Renal cortical epithelial cell (primary cell): ENCODE measurements around the gene DHPS. TPM values are rescaled to one million over a fixed set of nuclear protein-coding genes. Genes with fewer than 3 reads are reported as not detected.
"Not testable (repeated sequence)": the region's sequence is repeated elsewhere in the genome, so short reads cannot be mapped to it uniquely, and the experiment has no call there.

Experiments used
- DNase-seq: peaks from one replicate; pipeline ENCODE4 v3.0.0-alpha.2; 2011; ENCODE audit warnings: low read depth
- total RNA-seq: library from RNA; depleted of rRNA; stranded (reverse); fragments of >200 nt; gene quantifications from 2 replicates; pipeline ENCODE4 v1.2.3, GENCODE V29; 2014

The DHPS gene
- total RNA-seq, 1 donor from 2014 or later: 42.8 TPM

- no peak for DNase-seq
Observed at GRCh38 chr19:12646551-12646950, 35.1 kb downstream of the DHPS start.

DNA sequence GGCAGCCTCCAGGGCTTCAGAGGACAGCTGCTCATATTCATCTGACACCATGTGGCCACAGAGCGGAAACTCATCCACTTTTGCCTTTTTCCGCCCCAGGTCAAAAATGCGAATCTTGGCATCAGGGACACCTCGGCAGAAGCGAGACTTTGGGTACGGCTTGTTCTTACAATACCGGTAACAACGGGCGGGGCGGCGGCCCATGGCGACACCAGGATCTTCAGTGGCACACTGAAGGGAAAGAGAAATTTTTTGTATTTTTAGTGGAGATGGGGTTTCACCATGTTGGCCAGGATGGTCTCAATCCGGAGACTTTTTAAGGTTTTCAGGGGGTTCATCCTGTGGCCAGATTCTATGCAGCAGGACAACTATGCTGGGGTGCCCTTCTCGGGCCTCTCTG, 38.0 kb downstream of the DHPS start:
- DNase-seq: not testable (repeated sequence)

DNA sequence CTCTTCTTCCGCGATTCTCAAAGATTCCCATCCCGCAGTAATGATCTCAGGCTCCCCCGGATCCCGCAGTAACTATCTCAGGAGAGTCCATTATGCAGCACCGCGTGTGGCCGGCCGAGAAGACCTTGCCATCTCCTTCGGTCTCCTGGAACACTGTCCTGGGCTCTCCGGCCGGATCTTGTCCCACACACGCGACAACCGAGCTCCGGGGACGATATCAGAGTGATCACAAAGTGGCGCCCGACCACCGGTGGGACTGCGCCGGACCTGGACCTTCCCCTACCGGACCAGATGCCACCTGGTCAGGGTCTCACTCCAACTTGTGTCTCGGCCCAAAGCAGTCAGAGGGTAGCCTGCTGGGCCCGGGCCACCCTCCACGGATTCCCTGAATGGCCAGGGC, 39.2 kb downstream of the DHPS start:
- DNase-seq: no peak

DNA sequence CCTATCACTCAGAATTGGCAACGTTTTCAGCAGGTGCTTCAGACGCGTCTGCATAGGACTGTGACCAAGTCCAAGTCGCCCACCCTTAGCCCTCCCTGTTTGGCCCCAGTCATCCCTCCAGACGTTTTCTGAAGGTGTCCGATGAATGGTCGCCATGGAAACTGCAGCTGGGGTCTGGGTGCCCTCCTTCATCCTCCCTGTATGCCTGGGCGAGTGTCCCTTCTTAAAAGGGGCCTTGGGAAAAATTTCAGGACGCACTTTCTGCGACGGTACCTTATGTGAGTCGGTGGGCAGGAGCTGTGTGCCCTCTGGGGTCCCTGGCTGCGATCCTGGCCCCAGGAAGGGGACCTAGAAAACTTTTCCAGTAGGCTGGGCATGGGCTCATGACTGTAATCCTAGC, 40.2 kb downstream of the DHPS start:
- no peak for DNase-seq

DNA sequence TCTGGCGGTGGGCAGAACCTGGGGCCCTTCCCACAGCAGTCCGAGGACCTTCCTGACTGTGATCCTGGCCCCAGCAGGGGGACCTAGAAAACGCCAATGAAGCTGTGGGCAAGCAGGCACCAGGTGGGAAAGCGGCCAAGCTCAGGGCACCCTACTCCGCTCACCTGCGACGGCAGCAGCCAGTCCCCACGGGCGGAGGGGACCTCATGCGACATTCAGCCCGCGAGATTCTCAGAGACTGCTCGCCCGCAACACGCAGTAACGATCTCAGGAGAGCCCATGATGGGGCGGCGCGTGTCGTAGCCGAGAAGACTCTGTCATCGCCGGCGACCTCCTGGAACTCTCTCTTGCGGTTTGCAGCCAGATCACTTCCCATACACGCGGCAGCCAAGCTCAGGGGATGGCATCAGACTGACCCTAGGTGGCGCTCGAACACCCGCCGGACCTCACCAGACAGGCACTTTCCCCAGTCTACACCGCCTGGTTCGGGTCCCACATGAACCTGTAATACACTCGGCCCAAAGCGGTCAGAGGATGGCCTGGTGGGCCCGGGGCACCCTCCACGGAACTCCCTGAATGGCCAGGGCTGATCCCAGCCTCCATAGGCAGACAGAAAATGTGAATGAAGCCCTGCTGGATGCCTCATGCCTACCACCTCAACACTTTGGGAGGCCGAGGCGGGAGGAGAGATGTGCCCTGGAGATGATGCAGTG, 41.6 kb downstream of the DHPS start:
- peak; percentile 64 for DNase-seq

DNA sequence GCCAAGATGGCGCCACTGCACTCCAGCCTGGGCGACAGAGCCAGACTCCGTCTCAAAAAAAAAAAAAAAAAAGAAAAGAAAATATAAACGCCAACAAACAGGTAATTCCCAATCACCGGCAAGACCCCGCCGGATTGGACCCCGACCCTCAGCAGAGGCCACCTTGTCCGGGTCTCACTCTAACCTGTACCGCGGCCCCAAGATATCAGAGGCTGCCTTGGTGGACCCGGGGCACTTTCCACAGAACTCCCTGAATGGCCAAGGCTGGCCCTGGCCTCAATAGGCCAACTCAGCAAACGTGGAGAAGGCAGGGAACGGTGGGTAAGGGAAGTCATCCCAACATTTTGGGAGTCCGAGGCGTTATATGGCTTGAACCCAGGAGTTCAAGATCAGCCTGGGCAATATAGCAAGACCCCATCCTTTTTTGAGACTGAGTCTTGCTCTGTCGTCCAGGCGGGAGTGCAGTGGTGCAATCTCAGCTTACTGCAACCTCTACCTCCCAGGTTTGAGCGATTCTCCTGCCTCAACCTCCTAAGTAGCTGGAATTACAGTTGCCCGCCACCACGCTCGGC, 43.0 kb downstream of the DHPS start:
- DNase-seq: no peak

- DNase-seq: no peak
Observed at GRCh38 chr19:12636631-12637030, 45.0 kb downstream of the DHPS start.

DNA sequence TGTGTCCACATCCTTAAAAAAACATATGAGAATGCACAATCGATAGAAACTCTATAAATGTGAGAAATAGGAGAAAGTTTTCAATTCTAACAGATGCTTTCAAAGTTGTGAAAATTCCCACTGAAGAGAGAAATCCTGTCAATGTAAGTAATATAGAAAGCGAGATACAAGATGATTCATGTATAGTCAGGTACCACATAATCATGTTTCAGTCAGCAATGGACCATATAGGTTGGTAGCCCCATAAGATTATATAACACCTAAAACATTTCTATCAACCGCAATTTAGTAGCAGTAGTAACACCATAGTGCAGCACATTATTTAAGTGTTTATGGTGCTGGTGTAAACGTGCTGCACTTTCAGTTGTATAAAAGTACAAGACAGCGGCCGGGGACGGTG, 52.5 kb downstream of the DHPS start:
- no peak for DNase-seq

- DNase-seq: peak; percentile 36
Observed at GRCh38 chr19:12628040-12629022, 53.3 kb downstream of the DHPS start.

DNA sequence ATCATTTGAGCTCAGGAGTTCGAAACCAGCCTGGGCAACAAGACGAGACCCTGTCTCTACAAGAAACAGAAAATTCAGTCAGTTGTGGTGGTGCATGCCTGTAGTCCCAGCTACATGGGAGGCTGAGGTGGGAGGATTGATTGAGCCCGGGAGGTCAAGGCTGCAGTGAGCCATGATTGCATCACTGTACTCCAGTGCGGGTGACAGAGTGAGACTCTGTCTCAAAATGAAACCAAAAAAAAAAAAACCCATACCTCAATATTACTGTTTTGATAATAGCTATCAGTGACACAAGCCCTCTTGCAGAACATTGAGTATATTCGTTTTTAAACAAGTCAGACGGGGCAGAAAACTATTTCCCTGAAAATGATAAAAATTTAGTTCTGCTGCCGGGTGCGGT, 54.7 kb downstream of the DHPS start:
- no peak for DNase-seq

Other genes with a start within 250 kb of the DHPS start
- 10.8 and 12.7 TPM in 2 replicates for gene ZNF443, start 240.9 kb downstream of the DHPS start, total RNA-seq
- 5.2 and 8.1 TPM in 2 replicates for gene ZNF709, start 197.1 kb downstream of the DHPS start, total RNA-seq
- 8.3 and 19.9 TPM in 2 replicates for gene ZNF564, start 130.4 kb downstream of the DHPS start, total RNA-seq
- 10.2 and 19.6 TPM in 2 replicates for gene ZNF490, start 71.1 kb downstream of the DHPS start, total RNA-seq
- gene ZNF791, start 71.0 kb downstream of the DHPS start, total RNA-seq: 13.2 and 21.0 TPM in 2 replicates
- gene MAN2B1, start 15.1 kb downstream of the DHPS start, total RNA-seq: 72.1 and 92.0 TPM in 2 replicates
- 7.8 and 10.3 TPM in 2 replicates for gene WDR83, start 15.1 kb downstream of the DHPS start, total RNA-seq
- gene GNG14, start 6.1 kb upstream of the DHPS start, total RNA-seq: not detected in 2 replicates
- gene FBXW9, start 14.8 kb upstream of the DHPS start, total RNA-seq: 10.4 and 13.1 TPM in 2 replicates
- gene TNPO2, start 42.1 kb upstream of the DHPS start, total RNA-seq: 17.0 and 67.3 TPM in 2 replicates
- gene TRIR, start 52.8 kb upstream of the DHPS start, total RNA-seq: 78.3 and 103 TPM in 2 replicates
- gene GET3, start 55.6 kb upstream of the DHPS start, total RNA-seq: 74.4 and 121 TPM in 2 replicates
- not detected in 2 replicates for gene BEST2, start 69.9 kb upstream of the DHPS start, total RNA-seq
- 19.6 and 30.8 TPM in 2 replicates for gene HOOK2, start 93.7 kb upstream of the DHPS start, total RNA-seq
- 120 and 130 TPM in 2 replicates for gene JUNB, start 109.6 kb upstream of the DHPS start, total RNA-seq
- 215 and 236 TPM in 2 replicates for gene PRDX2, start 119.9 kb upstream of the DHPS start, total RNA-seq
- gene THSD8, start 120.2 kb upstream of the DHPS start, total RNA-seq: not detected in 2 replicates
- 7.7 and 19.6 TPM in 2 replicates for gene RNASEH2A, start 124.7 kb upstream of the DHPS start, total RNA-seq
- not detected in 2 replicates for gene RTBDN, start 152.7 kb upstream of the DHPS start, total RNA-seq
- gene MAST1, start 156.6 kb upstream of the DHPS start, total RNA-seq: 0.20 and 0.52 TPM in 2 replicates
- 18.5 and 34.9 TPM in 2 replicates for gene DNASE2, start 199.6 kb upstream of the DHPS start, total RNA-seq
- gene KLF1, start 205.3 kb upstream of the DHPS start, total RNA-seq: not detected in 2 replicates
- 23.4 and 36.5 TPM in 2 replicates for gene GCDH, start 209.3 kb upstream of the DHPS start, total RNA-seq
- not detected in 2 replicates for gene SYCE2, start 237.4 kb upstream of the DHPS start, total RNA-seq